ENCODE results near the gene GABRG3. TPM values are rescaled to one million over a fixed set of nuclear protein-coding genes. Genes with fewer than 3 reads are reported as not detected.

Gene GABRG3
- total RNA-seq, 1 experiment from 2014 or later = not detected

GRCh38 chr15:27196691-27197090, 225.7 kb downstream of the GABRG3 start:
- Mint-ChIP-seq H3K27ac (ENCODE audit: unreplicated experiment) (no peak overlapping the region), H3K4me3 (ENCODE audit: low read depth, unreplicated experiment) (no peak overlapping the region), H3K27me3 (ENCODE audit: unreplicated experiment) (no peaks in the 10 kb centered on the region), H3K36me3 (ENCODE audit: insufficient read depth, unreplicated experiment) (no peaks in the 10 kb centered on the region), H3K9me3 (ENCODE audit: low read depth, unreplicated experiment) (peaks cover 2% of the 10 kb centered on the region), H3K4me1 (ENCODE audit: low read depth, unreplicated experiment) (no peaks in the 10 kb centered on the region)
- BruUV-seq (replicated peaks) = no TSS peak
- intact Hi-C loops (cut with micrococcal nuclease; ENCODE audit: unreplicated experiment) = no loop called here
- TF ChIP-seq CTCF (IDR thresholded peaks at IDR 0.05; ENCODE audit: unreplicated experiment) = no peak
- CTCF ChIA-PET = no interaction called here
- DNase-seq = no peak

GRCh38 chr15:27201425-27201824, 230.4 kb downstream of the GABRG3 start:
- H3K4me1 Mint-ChIP-seq (ENCODE audit: low read depth, unreplicated experiment) = no peaks in the 10 kb centered on the region
- no peaks in the 10 kb centered on the region for H3K36me3 Mint-ChIP-seq (ENCODE audit: insufficient read depth, unreplicated experiment)
- peaks cover 2% of the 10 kb centered on the region for H3K9me3 Mint-ChIP-seq (ENCODE audit: low read depth, unreplicated experiment)
- intact Hi-C loops (cut with micrococcal nuclease; ENCODE audit: unreplicated experiment) = no loop called here
- TF ChIP-seq CTCF (IDR thresholded peaks at IDR 0.05; ENCODE audit: unreplicated experiment) = no peak
- no peak overlapping the region for H3K27ac Mint-ChIP-seq (ENCODE audit: unreplicated experiment)
- BruUV-seq (replicated peaks) = no TSS peak
- CTCF ChIA-PET = interaction anchor here (0.6 kb wide), 1 partner anchor 585 kb away, joined by 3 read pairs; no protein-coding TSS in a partner anchor
- no peak overlapping the region for H3K4me3 Mint-ChIP-seq (ENCODE audit: low read depth, unreplicated experiment)
- H3K27me3 Mint-ChIP-seq (ENCODE audit: unreplicated experiment) = no peaks in the 10 kb centered on the region
- DNase-seq = no peak

- Mint-ChIP-seq H3K4me1 (ENCODE audit: low read depth, unreplicated experiment) (no peaks in the 10 kb centered on the region), H3K36me3 (ENCODE audit: insufficient read depth, unreplicated experiment) (no peaks in the 10 kb centered on the region), H3K27me3 (ENCODE audit: unreplicated experiment) (no peaks in the 10 kb centered on the region), H3K4me3 (ENCODE audit: low read depth, unreplicated experiment) (no peak overlapping the region), H3K27ac (ENCODE audit: unreplicated experiment) (no peak overlapping the region), H3K9me3 (ENCODE audit: low read depth, unreplicated experiment) (peaks cover 2% of the 10 kb centered on the region)
- no TSS peak for BruUV-seq (replicated peaks)
- CTCF ChIA-PET = no interaction called here
- no peak for DNase-seq
- no peak for TF ChIP-seq CTCF (IDR thresholded peaks at IDR 0.05; ENCODE audit: unreplicated experiment)
- intact Hi-C loops (cut with micrococcal nuclease; ENCODE audit: unreplicated experiment) = no loop called here
Measured at GRCh38 chr15:27210176-27210575, 239.2 kb downstream of the GABRG3 start.

GRCh38 chr15:27214032-27214431, 243.1 kb downstream of the GABRG3 start:
- no peaks in the 10 kb centered on the region for H3K27me3 Mint-ChIP-seq (ENCODE audit: unreplicated experiment)
- no peak overlapping the region for H3K27ac Mint-ChIP-seq (ENCODE audit: unreplicated experiment)
- no peak for DNase-seq
- no peak overlapping the region for H3K4me3 Mint-ChIP-seq (ENCODE audit: low read depth, unreplicated experiment)
- CTCF ChIA-PET = no interaction called here
- no peaks in the 10 kb centered on the region for H3K9me3 Mint-ChIP-seq (ENCODE audit: low read depth, unreplicated experiment)
- intact Hi-C loops (cut with micrococcal nuclease; ENCODE audit: unreplicated experiment) = no loop called here
- BruUV-seq (replicated peaks) = no TSS peak
- no peaks in the 10 kb centered on the region for H3K36me3 Mint-ChIP-seq (ENCODE audit: insufficient read depth, unreplicated experiment)
- no peak for TF ChIP-seq CTCF (IDR thresholded peaks at IDR 0.05; ENCODE audit: unreplicated experiment)
- H3K4me1 Mint-ChIP-seq (ENCODE audit: low read depth, unreplicated experiment) = no peaks in the 10 kb centered on the region

All from Calu3 (cell line).